ACHN (cell line): ENCODE results near the gene PDE7B.
"Not testable (repeated sequence)": the region's sequence is repeated elsewhere in the genome, so short reads cannot be mapped to it uniquely, and the experiment has no call there.

Experiments
- DNase-seq: peaks from one replicate; pipeline ENCODE4 v3.0.0-alpha.2; 2015
- in situ Hi-C: cut with HindIII; loops from 2 replicates; pipeline ENCODE4 v1.10.0; 2017; ENCODE audit warnings: low sequenced_read_pairs, low pct_ligation_motif_present, low pct_unique_long_range_greater_than_20kb

The PDE7B gene

GRCh38 chr6:136213012-136213539, 361.6 kb downstream of the PDE7B start:
- no peak for DNase-seq
- in situ Hi-C loops: no loop called here

- in situ Hi-C loops: no loop called here
Observed at GRCh38 chr6:136213853-136214252, 362.4 kb downstream of the PDE7B start.

GRCh38 chr6:136216503-136217401, 365.3 kb downstream of the PDE7B start:
- in situ Hi-C loops: no loop called here
- DNase-seq: no peak

More at GRCh38 chr6:136213853-136214252, 362.4 kb downstream of the PDE7B start:
- no peak for DNase-seq

DNA sequence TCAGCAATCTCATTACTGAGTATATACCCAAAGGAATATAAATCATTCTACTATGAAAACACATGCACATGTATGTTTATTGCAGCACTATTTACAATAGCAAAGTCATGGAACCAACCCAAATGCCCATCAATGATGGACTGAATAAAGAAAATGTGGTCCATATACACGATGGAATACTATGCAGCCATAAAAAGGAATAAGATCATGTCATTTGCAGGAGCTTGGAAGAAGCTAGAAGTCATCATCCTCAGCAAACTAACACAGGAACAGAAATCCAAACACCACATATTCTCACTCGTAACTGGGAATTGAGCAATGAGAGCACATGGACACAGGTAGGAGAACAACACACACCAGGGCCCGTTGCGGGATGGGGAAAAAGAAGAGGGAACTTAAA, 373.5 kb downstream of the PDE7B start:
- in situ Hi-C loops, DNase-seq: not testable (repeated sequence)

DNA sequence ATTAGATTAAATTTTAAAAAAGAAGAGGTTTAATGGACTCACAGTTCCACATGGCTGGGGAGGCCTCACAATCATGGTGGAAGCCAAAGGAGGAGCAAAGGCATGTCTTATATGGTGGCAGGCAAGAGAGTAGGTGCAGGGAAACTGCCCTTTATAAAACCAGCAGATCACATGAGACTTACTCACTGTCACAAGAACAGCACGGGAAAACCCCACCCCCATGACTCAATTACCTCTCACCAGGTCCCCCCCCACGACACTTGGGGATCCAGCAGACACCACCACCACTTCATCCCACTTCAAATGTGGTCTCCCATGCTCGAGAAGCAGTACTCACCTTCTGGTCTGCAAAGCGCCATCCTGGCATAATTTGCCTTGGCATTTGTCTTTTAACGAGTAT, 374.0 kb downstream of the PDE7B start:
- DNase-seq: no peak
- in situ Hi-C loops: no loop called here

DNA sequence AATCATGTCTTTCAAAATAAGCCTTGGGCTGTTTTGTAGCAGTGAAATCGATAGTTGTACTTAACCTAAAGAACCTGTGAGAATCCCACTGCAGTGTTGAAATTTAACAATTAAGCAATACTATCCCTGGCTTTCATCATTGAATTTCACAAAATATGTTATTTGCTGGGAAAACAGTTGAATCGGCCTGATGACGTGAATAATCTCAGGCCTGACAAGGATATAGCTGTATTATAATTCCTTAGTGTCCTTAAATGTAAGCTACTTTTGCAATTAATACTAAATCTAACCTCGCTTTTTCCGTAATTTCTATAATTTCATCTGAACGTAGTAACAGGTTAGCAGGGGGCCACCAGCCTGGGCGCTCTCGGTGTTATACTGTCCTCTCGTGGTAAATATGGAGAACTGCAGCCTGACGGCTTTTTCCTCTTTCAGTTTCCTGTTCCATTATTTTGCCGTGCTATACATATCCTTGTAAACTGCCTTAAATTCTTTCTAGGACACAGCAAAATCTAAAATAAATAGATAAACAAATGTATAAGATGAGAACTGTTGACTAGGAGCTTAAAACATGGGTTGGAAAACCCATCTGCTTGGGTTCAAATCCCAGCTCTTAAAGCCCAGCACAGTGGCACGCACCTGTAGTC, 374.6 kb downstream of the PDE7B start:
- peak; percentile 62 for DNase-seq
- in situ Hi-C loops: no loop called here

DNA sequence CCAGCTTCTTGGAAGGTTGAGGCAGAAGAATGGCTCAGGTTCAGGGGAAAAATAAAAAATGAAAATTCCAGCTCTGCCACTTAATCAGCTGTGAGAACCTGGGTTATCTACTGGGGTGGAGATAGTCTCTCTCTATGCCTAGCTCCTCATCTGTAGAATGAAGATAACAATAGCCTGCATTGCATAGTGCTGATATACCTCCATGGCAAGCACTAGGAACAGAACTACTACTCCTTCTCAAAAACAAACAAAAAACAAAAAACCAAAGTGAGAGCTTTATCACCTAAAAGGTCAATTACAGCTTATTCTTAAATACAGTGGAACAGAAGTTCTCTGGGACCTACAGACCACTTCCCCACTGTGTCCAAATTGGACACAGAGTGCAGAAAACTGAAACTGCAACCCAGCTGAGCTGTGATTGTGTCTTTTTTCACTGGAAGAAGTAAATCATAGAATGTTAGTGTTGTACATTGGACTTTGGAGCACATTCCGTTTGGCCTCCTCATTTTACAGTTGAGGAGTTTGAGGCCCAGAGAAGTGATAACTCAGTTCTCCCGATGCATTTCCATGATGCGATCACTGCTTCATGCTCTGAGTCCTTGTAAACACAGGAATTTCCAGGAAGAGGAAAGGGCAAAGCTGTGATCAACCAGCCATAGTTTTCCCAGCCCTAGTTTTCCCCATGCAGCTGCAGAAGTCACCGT, 375.3 kb downstream of the PDE7B start:
- DNase-seq: peak; percentile 31
- in situ Hi-C loops: no loop called here

DNA sequence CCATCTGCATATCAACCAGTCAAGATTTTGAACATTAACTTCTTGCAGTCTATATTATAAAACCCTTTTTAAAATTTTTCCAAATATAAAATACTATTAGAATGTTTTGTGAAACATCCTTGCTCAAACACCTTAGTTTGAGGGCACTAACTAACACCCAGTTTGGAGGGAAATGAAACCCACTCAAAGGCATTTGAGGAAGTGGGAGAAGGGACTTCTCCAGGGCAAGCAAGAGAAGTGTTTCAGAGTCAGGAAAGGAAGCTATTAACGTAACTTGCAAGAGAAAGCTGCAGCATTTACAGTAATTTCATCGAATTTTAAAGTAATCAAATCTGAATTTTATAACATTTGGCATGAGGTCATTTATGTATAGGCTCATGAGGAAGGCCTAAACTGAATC, 377.3 kb downstream of the PDE7B start:
- no peak for DNase-seq
- in situ Hi-C loops: no loop called here

DNA sequence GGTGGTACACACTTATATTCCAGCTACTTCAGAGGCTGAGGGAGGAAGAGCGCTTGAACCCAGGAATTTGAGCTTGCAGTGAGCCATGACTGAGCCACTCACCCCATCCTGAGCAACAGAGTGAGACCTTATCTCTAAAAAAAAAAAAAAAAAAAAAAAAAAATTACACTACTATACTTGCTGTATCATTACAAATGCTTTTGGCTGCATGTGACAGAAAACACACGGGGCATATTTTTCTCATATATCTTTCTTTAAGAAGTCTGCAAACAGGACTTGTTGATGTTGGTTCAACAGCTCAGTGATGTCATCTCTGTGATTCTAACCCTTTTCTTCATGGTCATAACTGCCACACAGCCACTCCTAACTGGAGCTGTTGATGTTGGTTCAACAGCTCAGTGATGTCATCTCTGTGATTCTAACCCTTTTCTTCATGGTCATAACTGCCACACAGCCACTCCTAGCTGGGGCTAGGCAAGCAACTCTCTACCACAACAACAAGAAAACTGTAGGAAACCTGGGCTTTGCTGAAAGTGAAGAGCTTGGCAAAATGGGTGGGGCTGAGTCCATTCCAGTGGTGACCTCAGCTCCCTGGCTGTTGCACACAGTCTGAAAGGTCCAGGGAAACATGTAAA, 378.8 kb downstream of the PDE7B start:
- in situ Hi-C loops: no loop called here
- no peak for DNase-seq

- in situ Hi-C loops: no loop called here
- DNase-seq: no peak
Observed at GRCh38 chr6:136232701-136233100, 381.2 kb downstream of the PDE7B start.

GRCh38 chr6:136235233-136235564, 383.7 kb downstream of the PDE7B start:
- in situ Hi-C loops: no loop called here

GRCh38 chr6:136236466-136237293, 385.2 kb downstream of the PDE7B start:
- DNase-seq: no peak

More at GRCh38 chr6:136235233-136235564, 383.7 kb downstream of the PDE7B start:
- DNase-seq: no peak

GRCh38 chr6:136244061-136244616, 392.6 kb downstream of the PDE7B start:
- DNase-seq: no peak
- in situ Hi-C loops: no loop called here

More at GRCh38 chr6:136236466-136237293, 385.2 kb downstream of the PDE7B start:
- in situ Hi-C loops: no loop called here
